Measurements from ENCODE around the gene CDH3.

The CDH3 gene

DNA sequence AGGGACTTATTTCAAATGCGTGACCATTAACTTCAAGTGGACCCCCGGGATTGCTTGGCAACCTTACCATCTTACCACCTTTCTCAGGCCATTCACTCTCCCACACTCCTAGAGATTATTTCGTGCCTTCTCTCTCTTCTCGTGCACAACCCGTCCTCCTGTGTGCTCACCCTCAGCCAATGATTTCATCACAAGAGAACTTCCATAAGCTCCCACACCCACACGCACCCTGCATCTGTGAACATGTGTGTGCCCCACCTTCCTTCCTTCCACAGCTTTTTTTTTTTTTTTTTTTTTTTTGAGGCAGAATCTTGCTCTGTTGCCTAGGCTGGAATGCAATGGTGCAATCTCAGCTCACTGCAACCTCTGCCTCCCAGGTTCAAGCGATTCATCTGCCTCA lies 27.4 kb upstream of the CDH3 start:
- TF ChIP-seq, protein P1, sequence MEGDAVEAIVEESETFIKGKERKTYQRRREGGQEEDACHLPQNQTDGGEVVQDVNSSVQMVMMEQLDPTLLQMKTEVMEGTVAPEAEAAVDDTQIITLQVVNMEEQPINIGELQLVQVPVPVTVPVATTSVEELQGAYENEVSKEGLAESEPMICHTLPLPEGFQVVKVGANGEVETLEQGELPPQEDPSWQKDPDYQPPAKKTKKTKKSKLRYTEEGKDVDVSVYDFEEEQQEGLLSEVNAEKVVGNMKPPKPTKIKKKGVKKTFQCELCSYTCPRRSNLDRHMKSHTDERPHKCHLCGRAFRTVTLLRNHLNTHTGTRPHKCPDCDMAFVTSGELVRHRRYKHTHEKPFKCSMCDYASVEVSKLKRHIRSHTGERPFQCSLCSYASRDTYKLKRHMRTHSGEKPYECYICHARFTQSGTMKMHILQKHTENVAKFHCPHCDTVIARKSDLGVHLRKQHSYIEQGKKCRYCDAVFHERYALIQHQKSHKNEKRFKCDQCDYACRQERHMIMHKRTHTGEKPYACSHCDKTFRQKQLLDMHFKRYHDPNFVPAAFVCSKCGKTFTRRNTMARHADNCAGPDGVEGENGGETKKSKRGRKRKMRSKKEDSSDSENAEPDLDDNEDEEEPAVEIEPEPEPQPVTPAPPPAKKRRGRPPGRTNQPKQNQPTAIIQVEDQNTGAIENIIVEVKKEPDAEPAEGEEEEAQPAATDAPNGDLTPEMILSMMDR (IDR thresholded peaks at IDR 0.05; ENCODE audit: extremely low read depth, missing control alignments) = no peak
- no peak for DNase-seq (ENCODE audit: low spot score)

DNA sequence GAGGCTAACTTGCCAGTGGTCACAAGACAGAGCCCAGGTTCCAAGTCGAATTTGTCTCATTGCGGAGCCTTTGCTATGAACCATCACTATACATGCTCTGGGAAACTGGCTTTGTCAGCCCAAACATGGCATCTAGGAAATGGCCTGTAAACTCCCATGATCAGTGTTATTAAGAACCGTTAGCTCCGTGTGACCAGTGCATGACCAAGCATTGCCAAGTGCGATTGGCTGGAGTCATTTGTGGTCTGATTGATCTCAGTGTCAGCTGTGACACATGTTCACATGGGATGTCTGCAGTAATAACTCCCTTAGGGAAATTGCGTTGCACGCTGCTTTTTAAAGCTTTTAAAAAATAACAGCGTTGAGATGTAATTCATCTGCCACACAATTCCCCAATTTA lies 18.6 kb upstream of the CDH3 start:
- TF ChIP-seq, protein P1 (IDR thresholded peaks at IDR 0.05; ENCODE audit: extremely low read depth, missing control alignments) = no peak
- no peak for DNase-seq (ENCODE audit: low spot score)

DNA sequence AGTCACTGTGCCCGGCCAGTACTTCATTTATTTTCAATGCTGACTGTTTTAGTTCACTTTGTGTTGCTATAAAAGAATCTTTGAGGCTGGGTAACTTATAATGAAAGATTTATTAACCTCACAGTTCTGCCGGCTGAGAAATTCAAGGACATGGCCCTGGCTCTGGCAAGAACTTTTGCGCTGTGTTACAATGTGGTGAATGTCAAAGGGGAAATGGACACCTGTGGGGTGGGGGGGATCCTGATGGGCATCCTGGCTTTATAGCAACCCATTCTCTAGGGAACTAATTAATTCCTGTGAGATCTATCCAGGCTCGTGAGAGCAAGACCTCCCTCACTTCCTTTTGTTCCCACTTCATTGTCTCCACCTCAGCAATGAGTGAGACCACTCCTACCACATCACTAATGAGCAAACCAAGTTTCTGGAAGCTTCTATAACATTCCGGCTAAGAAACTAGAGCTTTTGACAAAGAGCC lies 17.1 kb upstream of the CDH3 start:
- DNase-seq (ENCODE audit: low spot score) = no peak
- TF ChIP-seq, protein P1 (IDR thresholded peaks at IDR 0.05; ENCODE audit: extremely low read depth, missing control alignments) = no peak

DNA sequence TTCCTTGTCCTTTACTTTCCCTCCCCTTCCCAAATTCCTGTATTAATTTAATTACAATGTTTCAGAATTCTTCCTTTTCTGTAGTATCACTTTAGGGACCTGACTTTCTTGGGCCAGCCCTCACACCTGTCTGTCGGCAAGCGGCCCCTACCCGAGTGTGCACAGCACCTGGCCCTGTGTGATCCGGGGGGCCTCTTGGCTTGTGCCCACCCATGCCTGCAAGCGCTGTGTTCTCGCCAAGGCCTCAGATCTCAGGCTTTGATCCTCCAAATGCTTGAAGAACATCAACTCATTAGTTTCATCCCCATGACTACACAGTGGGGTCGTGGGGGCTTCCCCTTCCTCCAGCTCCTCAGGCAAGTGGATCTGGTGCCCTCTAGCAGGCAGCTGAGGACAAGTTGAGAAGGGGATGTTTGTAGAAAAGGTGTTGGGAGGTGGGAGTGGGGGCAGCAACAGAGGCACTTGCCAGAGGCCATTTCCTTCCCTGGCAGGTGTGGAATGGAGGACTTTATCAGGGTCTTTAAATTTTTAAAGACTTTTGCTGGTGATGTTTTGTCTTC lies 15.7 kb upstream of the CDH3 start:
- TF ChIP-seq, protein P1 (IDR thresholded peaks at IDR 0.05; ENCODE audit: extremely low read depth, missing control alignments) = no peak
- no peak for DNase-seq (ENCODE audit: low spot score)

DNA sequence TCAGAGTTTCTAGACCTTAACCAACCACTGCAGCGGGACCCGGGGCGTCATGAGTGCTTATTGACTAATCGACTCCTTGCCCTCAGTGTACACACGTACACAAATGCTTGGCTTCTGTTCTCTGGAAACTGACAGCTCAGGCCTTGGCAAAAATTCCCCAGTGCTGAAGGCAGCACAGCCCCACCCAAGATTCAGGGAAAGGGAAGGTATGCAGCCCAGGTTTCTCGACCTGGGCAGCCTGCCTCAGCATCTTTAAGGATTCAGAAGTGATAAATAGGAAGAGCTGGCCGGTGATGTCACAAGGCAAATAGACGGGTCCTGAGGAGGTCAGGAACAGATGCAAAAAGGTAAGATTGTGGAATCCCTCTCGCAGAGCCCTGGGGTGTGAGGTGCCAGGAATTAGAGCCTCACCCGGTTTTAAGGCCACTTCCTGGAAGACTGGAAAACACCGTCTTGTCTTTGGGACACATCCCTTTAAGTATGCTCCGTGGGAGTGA lies 9.0 kb upstream of the CDH3 start:
- DNase-seq (ENCODE audit: low spot score) = peak; percentile 1
- TF ChIP-seq, protein P1 (IDR thresholded peaks at IDR 0.05; ENCODE audit: extremely low read depth, missing control alignments) = no peak

DNA sequence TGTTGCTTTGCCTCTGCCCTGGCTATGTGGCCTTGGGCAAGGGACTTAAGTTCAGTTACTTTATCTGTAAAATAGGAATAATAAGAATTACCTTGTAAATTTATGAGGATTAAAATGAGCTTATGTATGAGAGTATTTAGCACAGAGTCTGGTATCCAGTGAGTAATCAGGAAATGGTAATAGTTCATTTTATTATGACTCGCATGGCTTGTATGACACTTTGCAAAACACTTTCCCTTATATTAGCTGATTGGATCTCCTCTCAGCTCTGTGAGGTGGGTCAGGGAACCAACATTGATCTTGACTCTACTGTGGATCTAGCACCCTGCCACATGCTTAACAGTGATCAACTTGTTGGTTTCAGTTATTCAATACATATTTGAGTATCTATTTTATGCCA lies 8.3 kb upstream of the CDH3 start:
- no peak for DNase-seq (ENCODE audit: low spot score)
- TF ChIP-seq, protein P1 (IDR thresholded peaks at IDR 0.05; ENCODE audit: extremely low read depth, missing control alignments) = no peak

DNA sequence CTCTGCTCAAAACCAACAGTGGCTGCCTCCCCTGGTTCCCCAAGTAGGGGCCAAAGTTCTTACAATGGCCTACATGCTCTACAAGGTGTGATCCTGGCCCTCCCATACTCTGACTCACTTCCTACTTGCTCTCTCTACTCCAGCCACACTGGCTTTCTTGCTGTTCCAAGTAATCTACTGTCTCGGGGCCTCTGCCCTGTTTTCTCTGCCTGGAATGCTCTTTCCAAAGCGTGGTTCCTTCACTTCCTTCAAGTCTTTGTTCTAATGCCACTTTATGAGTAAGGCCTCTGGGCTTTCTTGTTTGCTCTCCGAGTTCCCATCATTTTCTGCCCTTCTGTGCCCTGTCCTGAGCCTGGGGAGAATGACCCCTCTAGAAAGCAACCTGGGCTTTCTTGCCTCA lies 4.1 kb upstream of the CDH3 start:
- TF ChIP-seq, protein P1 (IDR thresholded peaks at IDR 0.05; ENCODE audit: extremely low read depth, missing control alignments) = no peak
- DNase-seq (ENCODE audit: low spot score) = peak; percentile 1
